VCaP (cell line): ENCODE data around the gene BCL2.

Experiments used
- H3K27ac ChIP-seq: fragments of 450-650 bp; 2 replicates; pipeline ENCODE4 v1.5.1; 2017
- CTCF ChIP-seq: fragments of 450-650 bp; conservative IDR thresholded peaks from 2 replicates; pipeline ENCODE4 v1.5.1; 2017; ENCODE audit warnings: mild to moderate bottlenecking, moderate library complexity

The BCL2 gene

GRCh38 chr18:63145851-63146555 is 173.6 kb downstream of the BCL2 start:
- TF ChIP-seq CTCF, result no peak
- no peak overlapping the region for H3K27ac ChIP-seq

GRCh38 chr18:63145166-63145850 is 174.3 kb downstream of the BCL2 start:
- no peak overlapping the region for H3K27ac ChIP-seq
- no peak for TF ChIP-seq CTCF

- H3K27ac ChIP-seq, result no peak overlapping the region
- no peak for TF ChIP-seq CTCF
Observed at GRCh38 chr18:63144748-63145147, 174.8 kb downstream of the BCL2 start.

GRCh38 chr18:63143330-63143771 is 176.2 kb downstream of the BCL2 start:
- no peak for TF ChIP-seq CTCF
- H3K27ac ChIP-seq, result no peak overlapping the region

GRCh38 chr18:63142594-63143225 is 176.9 kb downstream of the BCL2 start:
- no peak for TF ChIP-seq CTCF
- H3K27ac ChIP-seq, result no peak overlapping the region

- no peak overlapping the region for H3K27ac ChIP-seq
- TF ChIP-seq CTCF, result no peak
Observed at GRCh38 chr18:63141778-63142176, 177.8 kb downstream of the BCL2 start.

- TF ChIP-seq CTCF, result no peak
- no peak overlapping the region for H3K27ac ChIP-seq
Observed at GRCh38 chr18:63140997-63141777, 178.4 kb downstream of the BCL2 start.
